ENCODE results near the gene LRRC7.

Gene LRRC7

GRCh38 chr1:70143048-70143659, 575.4 kb downstream of the LRRC7 start:
- FAIRE-seq (no peak), DNase-seq (ENCODE audit: insufficient read length, low spot score) (peak; percentile 3)

- DNase-seq (ENCODE audit: insufficient read length, low spot score) (no peak), FAIRE-seq (no peak)
Measured at GRCh38 chr1:70146488-70146887, 578.8 kb downstream of the LRRC7 start.

GRCh38 chr1:70150444-70150843, 582.7 kb downstream of the LRRC7 start:
- FAIRE-seq (no peak), DNase-seq (ENCODE audit: insufficient read length, low spot score) (no peak)

DNA sequence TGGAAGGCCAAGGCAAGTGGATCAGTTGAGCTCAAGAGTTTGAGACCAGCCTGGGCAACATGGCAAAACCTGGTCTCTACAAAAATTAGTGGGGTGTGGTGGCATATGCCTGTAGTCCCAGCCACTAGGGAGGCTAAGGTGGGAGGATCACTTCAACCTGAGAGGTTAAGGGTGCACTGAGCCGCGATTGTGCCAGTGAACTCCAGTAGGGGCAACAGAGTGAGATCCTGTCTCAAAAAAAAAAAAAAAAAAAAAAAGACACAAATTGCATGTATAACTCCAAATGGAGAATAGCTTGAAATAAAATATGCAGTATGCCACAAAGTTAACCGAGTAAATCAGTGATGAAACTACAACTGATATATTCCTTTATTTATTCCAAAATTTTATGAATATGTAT, 586.0 kb downstream of the LRRC7 start:
- DNase-seq (ENCODE audit: insufficient read length, low spot score) (no peak), FAIRE-seq (no peak)

DNA sequence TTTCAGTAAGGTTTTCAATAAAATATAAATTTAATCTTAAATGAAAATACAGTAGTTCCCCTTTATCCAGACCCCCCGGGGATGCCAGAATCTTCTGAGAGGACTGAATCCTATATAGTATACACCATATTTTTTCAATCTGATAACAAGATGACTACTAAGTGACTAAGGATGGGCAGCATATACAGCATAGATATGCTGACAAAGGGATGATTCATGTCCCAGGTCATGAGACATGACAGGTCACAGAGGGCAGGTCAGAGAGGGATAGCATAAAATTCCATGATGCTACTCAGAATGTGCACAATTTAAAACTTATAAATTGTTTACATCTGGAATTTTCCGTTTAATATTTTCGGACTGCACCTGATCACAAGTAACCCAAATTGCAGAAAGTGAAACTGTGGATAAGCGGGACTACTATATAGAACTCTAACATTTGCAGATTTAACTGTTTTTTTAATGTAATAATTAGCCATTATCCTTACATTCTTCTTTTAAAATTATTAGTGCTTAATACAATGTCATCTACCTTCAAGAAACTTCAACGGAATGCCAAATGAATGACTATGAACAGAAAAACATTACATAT, 588.9 kb downstream of the LRRC7 start:
- FAIRE-seq = no peak
- peak; percentile 10 for DNase-seq (ENCODE audit: insufficient read length, low spot score)

DNA sequence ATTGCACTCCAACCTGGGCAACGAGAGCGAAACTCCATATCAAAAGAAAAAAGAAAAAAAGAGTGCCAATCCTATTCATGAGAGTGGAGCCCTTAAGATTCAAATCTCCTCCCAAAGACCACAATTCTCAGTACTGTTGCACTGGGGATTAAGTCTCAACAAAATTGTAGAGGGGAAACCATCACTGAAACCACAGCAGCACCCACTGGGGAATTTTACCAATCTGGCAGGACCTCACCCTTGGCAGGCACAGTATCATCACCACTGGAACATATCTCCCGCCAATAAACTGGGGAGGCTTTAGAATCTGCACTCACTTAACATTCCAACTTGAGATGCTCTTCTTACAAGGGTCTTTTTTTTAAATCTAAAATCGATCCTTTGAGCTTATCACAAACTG, 596.6 kb downstream of the LRRC7 start:
- DNase-seq (ENCODE audit: insufficient read length, low spot score) = no peak
- no peak for FAIRE-seq

DNA sequence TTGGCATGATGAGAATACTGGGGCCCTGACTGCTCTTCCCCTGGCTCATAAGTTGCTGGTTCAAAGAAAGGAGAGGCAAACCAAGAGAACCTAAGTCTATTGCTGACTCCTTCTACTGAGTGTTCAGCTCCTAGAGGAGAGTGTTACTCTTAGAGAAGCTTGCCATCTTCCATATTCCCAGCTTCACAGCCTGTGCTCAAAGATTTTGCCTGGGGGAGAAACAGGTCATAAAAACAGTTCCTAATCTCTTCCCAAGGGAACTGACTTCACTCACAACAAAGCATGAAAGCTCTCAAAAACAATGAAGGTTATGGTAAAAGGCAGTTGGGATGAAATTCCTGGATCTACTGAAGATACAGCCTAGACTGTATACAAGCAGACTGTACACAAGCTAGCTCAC, 600.6 kb downstream of the LRRC7 start:
- DNase-seq (ENCODE audit: insufficient read length, low spot score) (no peak), FAIRE-seq (no peak)

DNA sequence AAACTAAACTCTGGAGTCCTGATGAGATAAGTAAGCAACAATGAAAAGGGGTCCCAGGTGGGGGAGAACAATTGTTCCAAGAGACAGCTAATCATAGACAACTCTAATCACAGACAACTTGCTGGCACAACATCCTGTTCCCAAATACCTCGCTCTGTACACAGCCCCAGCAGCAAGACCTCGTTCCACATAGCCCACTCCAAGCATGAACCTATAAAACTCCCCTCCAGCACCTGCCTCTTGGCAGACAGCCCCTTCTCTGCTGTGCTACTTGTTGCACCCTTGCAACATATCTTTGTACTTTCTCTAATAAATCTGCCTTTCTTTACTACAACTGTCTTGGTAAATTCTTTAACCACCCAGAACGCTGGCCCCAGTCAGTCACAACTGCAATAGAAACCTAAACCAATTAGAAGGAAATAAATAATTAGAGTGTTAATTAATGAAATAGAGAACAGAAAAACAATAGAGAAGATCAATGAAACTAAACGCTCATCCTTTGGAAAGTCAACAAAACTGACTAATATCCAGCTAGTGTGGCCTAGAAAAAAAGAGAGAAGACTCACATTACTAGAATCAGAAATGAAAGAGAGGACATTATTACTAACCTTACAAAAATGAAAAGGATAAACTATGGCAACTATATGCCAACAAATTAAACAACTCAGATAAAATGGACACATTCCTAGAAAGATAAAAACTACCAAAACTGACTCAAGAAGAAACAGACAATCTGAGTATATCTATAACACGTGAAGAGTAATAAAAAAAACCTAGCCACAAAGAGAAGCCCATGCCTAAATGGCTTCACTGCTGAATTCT, 601.5 kb downstream of the LRRC7 start:
- DNase-seq (ENCODE audit: insufficient read length, low spot score) (no peak), FAIRE-seq (no peak)

- DNase-seq (ENCODE audit: insufficient read length, low spot score) (no peak), FAIRE-seq (no peak)
Measured at GRCh38 chr1:70171512-70171911, 603.8 kb downstream of the LRRC7 start.

Measured in HTR-8/SVneo (cell line).